HG03280 (cell line): Measurements from ENCODE around the gene TXNRD2.
"Not testable (repeated sequence)": the region's sequence is repeated elsewhere in the genome, so short reads cannot be mapped to it uniquely, and the experiment has no call there.

Source experiments
- ATAC-seq: cut with Tn5 transposase; IDR thresholded peaks from one replicate; pipeline ENCODE4 v1.9.1; 2021; ENCODE audit warnings: mild to moderate bottlenecking, moderate library complexity; ENCODE audit not compliant: unreplicated experiment

The TXNRD2 gene

DNA sequence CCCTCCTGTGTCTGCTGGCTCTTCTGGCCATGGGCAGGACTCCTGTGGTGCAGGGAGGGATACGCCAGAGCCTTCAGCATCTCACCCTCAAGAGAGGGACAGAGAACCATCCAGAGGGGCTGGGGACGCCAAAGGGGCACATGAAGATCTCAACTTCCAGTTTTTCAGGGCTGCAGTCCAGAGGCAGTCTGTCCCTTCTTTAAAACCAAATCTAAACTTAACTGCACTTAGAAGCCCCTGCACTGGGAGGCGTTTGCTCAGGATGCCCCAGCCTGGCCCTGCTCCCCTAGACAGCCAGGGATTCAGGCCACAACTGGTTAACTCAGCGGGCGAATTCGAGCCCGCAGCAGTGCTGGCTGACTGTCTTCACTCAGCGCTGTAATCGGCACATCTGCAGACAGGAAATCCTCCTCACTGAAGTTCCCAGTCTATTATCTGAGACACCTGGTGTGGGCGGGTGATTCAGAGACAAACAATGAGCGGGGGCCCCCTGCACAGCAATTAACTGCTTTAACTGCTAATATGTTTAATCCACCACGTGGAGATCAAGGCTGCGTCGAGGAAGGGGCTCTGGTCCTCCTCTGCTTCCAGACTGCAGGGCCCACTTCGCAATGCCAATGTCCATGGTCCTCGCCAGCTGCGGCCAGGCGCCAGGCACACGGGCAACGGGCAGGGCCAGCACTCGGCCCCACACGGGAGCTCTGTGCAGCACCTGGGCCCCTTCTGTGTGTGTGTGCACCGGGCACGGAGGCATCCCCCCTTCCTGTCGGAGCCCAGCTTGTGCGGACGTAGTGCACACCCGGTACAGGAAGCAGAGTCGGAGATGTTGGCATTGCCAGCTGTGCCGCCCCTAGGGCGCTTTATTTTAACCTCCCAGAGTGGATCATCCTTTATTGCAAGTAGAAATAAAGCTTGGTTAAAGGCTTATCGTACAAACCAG lies 50.0 kb downstream of the TXNRD2 start:
- no peak for ATAC-seq

DNA sequence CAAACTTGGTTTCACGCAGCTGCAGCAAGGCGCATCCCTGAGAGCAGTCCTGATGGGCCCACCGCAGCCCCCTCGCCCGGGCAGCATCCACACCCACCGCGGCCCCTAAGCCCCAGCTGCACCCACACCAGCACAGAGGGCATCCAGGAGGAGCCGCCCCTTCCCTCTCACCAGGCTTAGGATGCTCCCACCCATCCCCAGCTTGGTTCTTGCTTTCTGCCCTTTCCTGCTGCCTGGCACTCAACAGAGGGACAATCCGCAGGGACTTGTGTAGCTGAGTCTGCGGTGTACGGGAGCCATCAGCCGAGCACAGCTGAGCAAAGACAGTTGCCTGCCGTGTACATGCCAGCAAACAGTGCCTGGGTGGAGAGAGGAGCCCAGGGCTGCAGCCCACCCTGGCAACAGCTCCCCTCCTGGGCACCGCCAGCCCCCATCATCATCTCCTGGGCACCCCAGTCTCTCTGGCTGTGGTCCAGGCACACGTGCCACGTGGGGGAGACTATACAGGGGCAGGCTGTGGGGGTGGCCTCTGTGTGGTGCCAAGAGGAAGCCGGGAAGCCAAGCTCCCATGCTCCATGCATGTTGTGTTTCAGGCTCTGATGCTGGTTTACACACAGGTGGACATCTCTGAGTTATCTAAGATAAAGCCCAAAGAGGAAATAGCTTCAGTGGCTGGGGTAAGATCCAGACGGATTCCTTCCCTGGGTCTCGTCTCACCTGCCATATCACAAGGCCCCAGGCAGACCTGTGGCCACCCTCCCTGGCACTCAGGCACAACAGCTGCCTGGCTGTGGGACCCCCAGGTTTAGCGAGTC lies 50.9 kb downstream of the TXNRD2 start:
- no peak for ATAC-seq

DNA sequence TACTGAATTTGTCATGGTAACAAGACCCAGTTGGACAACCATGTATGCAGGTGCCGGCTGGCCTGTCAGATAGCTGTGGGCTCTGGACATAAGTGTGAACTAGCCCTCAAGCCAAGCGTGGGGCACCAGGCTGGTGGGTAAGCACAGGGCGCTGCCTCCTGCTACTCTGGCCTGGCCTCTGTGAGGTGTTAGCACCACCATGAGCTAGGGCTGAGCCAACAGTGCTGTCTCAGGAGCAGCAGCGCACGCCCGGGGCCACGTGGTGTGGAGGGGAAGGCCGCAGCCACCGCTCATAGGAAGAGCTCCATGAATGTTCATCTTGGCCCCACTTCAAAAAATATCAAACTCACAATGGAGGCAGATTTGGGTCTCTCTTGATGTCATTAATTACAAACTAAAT lies 51.7 kb downstream of the TXNRD2 start:
- no peak for ATAC-seq

DNA sequence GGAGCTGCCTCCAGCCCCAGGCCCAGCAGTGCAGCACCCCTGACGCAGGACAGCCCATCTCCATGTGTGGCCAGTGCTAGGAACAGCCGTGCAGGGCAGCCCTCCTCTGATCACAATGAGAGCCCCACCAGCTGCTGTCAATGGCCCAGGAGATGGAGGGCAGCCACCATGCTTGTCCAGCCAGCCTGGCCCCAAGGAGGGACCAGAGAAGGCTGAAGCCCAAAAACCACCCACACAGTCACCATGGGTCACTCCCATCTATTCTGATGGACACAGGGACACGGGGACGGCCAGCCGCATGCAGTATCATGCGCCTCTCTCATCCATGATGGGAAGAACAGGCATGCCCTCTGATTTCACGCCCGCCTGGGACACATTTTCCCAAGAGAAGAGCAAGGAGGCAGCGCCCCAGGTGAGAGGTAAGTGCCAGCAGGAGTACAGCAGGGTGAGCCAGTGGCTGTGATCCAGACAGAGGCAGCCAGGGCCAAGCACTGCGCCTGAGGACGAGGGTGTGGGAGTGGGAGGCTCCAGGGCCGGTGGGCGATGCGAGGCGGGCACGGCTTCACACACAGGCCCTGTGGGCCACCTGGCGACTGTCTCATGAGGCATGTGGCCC lies 53.4 kb downstream of the TXNRD2 start:
- ATAC-seq = no peak

DNA sequence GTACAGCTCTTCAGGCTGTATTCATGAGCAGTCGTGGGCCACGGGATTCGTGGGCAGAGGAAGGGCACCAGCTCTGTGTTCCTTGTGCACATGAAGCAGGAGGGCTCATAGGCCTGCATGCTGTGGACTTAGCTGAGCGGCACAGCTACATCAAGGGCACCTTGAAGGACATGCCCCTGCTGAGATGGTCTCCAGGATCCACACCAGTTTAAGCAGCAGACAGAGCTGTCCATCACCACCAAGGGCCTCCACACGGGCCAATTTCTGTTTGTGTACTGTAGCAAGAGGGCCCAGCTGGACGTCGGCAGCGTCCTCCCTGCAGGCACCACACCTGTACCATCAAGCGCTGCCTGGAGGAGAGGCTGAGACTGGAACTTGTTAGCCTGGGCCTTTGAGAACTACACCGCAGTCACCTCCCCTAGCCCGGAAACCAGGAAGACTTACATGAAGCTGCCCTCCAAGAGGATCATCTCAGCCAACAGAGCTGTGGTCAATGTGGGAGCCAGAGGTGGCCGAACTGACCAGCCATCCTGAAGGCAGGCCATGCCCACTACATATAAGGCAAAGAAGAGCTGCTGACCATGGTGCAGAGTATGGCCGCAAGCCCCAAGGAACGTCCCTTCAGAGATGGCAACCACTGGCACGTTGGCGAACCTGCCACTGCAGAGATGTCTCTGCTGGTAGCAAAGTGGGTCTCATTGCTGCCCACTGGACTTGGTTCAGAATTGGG lies 54.2 kb downstream of the TXNRD2 start:
- no peak for ATAC-seq

DNA sequence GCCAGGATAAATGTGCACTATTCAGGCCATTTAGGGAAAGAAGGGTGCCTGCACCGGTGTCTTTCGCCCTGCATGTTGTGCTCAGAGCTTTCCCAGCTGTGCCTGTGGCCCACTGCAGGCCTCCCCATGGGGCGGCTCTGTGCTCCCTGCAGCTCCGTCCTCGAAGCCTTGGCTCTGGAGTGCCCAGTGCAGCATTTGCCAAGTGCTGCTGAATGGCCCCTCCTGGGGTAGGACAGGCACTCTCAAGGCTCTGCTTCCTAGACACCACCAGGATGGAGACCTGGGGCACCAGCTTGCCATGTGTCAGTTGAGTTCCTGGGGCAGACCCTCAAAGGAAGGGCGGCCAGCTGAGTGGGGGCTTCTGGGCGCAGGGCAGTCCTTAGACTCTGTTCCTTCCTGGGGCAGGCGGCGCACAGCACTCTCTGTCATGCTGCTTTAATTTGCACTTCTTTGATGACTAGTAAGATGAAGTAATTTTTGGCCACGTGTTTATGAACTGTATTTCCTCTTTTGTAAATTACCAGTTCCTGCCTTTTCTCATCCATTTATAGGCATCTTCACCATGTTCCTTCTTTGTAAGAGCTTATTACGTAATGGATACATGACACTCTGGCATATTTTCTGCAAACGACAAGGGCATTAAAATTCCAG lies 54.9 kb downstream of the TXNRD2 start:
- ATAC-seq = no peak

DNA sequence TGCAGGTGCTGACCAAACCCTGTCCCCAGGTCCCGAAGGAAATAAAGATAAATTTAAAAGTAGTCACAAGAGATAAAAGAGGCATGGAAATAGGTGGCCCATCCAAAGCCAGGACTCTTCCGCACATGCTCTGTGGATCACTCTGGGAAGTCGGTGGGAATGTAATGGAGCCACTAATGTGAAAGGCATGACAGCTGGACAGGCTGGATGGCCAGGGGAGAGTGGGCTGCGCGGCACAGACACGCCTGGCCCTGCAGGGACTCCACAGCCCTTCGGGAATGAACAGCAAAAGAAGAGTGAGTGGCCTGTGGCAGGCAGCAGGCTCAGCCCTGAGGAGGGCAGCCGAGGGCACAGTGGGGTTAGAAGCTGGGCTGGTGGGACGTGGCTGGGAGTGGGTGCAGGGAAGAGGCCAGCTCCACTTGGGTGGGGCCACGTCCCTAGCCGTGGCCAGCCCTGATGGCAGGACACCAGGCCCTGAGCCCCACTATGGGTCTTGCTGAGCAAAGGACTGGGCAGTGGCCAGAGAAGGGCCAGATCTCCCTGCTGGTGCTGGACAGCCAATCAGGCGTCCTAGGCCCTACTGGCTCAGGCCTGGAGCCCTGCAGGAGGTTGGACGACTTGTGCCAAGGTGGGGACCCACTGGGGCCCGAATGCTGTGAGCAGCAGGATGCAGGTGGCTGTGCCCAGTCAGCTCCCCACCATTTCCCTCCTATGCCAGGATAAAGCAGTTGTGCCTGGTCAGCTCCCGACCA lies 55.6 kb downstream of the TXNRD2 start:
- ATAC-seq = no peak

DNA sequence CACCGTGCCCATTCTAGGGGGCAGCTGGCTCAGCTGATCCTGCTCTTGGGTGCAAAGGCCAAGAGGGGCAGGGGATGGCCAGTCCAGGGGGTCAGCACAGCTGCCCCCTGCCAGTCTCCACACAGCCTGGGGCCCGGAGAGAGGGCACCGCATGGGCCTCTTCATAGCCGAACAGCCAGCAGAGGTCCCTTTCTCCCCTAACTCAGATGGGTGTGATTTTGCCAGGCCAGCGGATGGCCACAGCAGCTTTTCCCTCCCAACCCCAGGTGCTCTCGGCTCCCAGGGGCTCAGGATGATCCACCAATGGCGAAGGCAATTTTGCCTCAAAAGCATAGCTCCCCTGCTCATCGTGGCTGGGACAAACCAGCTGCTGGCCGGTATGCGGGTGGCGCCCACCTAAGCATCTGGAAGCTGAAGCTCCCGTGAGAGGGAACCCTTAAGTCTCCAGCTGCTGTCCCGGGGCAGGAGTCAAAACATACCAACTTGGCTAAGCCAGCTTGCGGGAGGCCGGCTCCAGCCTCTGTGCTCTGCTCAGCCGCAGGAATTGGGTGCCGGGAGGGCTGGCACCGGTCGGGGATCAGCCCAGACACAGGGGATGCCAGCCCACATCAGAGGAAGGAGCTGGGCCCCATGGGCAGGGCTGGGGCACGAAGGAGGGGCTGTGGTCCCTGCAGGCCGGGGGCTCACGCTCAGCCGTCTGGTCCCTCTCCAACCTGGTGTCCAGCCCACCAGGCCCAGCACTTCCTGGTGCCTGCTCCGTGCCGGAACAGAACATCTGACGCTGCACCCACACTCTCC lies 56.5 kb downstream of the TXNRD2 start:
- no peak for ATAC-seq

DNA sequence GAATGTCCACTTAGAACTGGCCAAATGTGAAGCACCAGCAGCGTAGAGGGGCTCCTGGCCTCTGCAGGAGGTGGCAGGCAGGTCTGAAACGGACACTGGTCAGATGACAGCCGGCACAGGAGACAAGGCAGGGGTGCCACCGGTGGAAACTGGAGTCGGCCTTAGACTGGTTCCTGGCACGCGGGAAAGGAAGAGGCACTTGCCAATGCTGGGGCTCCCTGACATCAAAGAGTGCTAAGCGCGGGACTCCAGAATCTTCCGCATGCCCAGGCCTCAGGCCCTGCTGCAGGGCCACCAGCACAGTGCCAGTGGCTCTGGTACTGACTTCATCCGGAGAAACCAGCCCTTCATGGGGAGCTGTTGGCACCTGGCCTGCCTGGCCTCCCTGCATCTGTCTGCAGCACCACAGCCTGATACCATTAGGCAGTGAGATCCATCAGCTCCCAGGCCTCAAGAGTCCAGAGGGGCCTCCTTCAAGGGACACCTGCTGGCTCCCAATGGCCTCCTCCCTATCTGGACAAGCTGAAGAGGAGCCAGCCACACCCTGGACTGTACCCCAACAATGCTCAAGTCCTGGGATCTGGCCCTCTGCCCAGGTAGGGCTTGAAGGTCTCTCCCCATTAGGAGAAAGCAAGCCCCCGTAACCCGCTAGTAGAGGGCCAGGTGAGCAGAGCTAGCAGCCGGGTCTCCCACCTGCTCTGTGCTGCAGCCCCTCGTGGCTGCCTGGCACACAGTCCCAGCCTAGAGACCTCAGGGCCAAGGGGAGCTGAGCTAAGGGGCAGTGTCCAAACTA lies 57.3 kb downstream of the TXNRD2 start:
- no peak for ATAC-seq

DNA sequence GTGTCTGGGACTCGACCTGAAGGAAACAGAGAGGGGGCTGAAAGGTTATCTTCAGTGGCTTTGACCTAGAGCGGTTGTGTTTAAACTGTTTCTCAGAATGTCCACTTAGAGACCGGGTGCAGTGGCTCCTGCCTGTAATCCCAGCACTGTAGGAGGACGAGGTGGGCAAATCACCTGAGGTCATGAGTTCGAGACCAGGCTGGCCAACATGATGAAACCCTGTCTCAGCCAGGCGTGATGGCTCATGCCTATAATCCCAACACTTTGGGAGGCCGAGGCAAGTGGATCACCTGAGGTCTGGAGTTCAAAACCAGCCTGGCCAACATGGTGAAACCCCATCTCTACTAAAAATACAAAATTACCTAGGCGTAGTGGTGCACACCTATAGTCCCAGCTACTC lies 58.2 kb downstream of the TXNRD2 start:
- not testable (repeated sequence) for ATAC-seq

DNA sequence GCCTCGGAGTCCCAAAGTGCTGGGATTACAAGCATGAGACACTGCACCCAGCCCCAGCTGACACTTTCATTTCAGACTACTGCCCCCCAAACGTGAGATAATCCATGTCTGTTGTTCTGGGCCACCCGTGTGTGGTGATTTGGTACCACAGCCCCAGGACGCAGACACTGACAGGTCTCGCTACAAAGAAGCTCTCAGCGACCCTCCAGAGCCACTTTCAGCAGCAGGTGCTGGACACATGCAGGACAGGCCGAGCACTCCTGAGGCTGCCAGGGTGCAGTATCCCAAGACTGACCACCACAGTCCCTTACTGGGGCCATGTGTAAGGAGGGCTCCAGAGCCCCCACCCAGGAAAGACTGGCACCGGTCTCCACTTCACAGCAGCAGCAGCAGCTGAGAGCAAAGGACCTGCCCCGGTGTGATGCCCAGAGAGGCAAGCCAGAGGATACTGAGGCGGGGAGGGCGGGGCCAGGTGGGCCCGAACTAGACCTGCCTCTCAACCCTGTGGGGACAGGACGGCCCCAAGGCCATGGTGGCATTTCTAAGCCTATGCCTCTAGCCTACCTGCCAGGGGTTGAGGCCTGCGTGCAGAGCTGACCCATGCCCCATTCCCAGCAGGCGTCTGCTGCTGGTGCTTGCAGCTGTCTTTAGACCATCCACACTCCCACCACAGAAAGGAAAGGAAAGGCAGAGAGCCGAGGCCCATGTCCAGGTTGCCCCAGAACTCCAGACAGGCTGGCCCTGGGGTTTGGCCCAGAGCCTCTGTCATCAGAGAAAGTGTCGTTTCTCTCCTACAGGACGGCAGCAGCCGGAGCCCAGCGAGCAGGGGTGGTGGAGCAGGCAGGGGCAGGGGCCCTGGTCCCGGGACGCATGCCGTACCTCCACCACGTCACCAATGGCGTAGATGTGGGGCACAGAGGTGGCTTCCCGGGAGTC lies 58.9 kb downstream of the TXNRD2 start:
- ATAC-seq = no peak

DNA sequence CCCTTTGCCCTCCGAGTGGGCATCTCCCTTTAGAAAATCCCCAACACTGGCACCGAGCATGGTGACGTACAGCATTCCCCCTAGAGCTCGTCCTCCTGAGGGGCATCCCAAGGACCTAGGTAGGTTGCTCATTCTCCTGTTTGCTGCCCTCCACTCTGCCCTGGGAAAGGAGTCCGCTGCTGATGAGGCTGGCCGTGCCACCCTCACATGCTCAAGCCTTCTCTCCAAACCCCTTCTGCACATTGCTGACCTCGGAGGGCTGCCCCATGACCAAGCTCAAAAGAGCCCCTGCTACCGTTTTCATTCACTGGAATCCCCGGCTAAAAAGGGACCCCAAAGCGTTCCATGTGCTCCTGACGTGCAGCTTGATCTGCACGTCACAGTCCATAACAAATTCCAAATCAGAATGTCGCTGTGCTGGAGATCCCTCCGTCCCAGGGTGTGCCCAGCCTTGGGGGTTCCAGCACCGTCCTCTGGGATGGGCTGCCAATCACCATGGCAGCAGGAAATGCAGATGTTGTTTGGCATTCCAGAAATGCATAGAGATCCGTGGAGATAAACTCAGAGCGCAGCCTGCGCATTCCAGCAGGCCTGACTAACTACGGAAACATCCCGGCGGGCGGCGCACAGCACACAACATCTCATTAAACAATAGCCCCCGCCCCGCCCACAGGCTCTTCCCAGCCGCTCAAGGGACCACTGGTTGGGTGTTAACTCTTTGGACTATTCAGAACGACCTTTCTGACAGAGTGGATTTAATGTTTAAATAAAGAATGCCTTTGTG lies 60.6 kb downstream of the TXNRD2 start:
- no peak for ATAC-seq

DNA sequence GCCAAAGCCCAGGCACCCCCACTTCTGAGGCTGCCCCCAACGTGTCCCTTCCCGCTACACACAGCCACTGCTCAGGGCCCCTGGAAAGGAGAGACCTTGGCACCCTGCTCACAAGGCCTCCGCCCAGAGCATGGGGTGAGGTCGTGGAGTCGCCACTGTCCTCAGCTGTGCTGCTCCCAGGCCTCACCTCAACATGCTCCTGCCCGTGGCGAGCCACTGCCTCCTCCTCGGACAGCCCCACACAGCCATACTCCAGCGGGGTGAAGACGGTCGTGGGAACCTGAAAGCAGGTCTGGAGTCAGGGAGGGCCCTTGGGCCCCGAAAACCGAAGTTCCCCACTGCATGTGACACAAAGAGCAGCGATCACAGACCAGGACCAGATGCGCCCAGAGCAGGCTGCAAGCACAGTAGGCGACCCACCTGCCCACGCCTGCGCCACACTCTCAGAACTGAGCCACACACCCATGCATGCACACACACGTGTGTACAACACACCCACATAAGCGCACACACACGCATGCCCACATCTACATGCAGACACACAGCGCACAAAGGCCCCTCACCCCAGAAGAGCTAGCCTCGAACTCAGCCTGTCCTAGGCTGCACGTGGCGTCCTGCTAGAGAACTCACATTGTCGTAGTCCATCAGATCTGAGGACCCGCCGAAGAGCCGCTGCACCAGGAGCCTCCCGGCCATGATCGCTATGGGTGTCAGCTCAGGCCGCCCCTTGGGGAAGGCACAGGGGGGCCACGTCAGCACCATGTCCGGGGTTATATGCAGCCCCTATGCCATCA lies 61.4 kb downstream of the TXNRD2 start:
- no peak for ATAC-seq

DNA sequence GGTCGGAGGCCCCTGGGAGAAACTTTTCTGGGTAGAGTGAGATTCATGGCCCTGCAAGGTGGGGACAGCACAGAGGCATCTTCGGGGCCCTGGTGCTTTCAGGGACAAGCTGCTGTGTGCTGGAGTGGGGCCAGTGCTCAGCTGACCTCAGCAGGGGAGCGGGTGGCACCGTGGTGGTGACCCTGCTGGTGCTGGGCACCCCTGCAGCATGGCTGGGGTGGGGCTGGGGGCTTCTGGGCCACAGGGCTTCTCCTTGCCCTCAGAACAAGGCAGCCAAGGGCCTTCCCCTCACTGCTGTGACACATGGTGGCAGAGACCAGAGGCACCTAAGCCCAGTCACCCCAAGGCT lies 62.0 kb downstream of the TXNRD2 start:
- ATAC-seq = no peak

DNA sequence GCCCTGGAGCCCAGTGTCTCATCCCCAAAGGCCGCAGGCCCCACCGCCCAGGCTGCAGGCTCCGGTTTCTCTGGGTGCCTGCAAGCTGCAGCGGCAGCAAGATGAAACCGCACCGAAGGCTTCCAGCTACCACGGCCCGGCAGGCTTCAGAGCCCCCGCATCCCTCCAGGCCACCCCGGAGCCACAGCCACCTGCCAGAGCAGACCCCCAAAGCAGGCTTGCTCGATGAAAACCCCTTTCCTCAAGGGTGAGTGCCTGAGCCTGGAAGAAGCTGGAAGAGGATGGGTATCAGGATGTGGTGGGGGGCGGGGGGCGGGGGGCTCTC lies 62.4 kb downstream of the TXNRD2 start:
- no peak for ATAC-seq
